GM12878 (cell line): Measurements from ENCODE around the gene USP35. TPM values are rescaled to one million over a fixed set of nuclear protein-coding genes. Genes with fewer than 3 reads are reported as not detected.

Source experiments
- ATAC-seq: fragments of 200-7000 bp; cut with Tn5 transposase; 3 replicates; pipeline ENCODE4 v1.9.1; 2020; ENCODE audit warnings: mild to moderate bottlenecking, moderate library complexity
- BruUV-seq: library from RNA; stranded (reverse); fragments of 400-500 nt; replicated peaks from 2 replicates; lab custom pipeline; 2021; lab: Mats Ljungman, UMichigan
- CTCF ChIA-PET: fragments of 300-600 bp; sonication (Branson Sonifier 250); formaldehyde crosslinking; extraction: SDS; loops from one replicate; lab custom pipeline; 2021; ENCODE audit warnings: inconsistent platforms; lab: Yijun Ruan, JAX
- POLR2A ChIA-PET: fragments of 350-600 bp; formaldehyde crosslinking; extraction: SDS; loops from one replicate; lab custom pipeline; 2021; ENCODE audit warnings: inconsistent platforms; lab: Charles Lee
- RAD21 ChIA-PET: fragments of 300-600 bp; sonication (Branson Sonifier 250); formaldehyde crosslinking; loops from one replicate; lab custom pipeline; 2023; ENCODE audit warnings: antibody characterized with exemption; ENCODE audit not compliant: unreplicated experiment; lab: Charles Lee
- SMC1A ChIA-PET: fragments of 300-600 bp; sonication (Branson Sonifier 250); formaldehyde crosslinking; loops from one replicate; lab custom pipeline; 2023; ENCODE audit not compliant: unreplicated experiment, uncharacterized antibody; lab: Charles Lee
- DNase-seq: peaks from one replicate; pipeline ENCODE4 v3.0.0-alpha.2; 2011; ENCODE audit warnings: low read depth, low spot score
- FAIRE-seq: peaks from 3 replicates; lab custom pipeline; 2011; peaks lifted over from hg19 to GRCh38; lab: Jason Lieb, UNC
- H2AFZ ChIP-seq: 2 replicates; pipeline ENCODE4 v1.6.0; 2011; ENCODE audit warnings: low read depth, low read length, control low read depth; ENCODE audit not compliant: control insufficient read depth
- H3K27ac ChIP-seq: 2 replicates; pipeline ENCODE4 v1.5.1; 2011; ENCODE audit warnings: control low read depth; ENCODE audit not compliant: control insufficient read depth, insufficient read depth
- H3K27me3 ChIP-seq, 2 experiments: replicated peaks in 1 of 2; 2 replicates each; pipeline versions ENCODE4 v1.6.0 to v1.6.1; 2011; ENCODE audit warnings: low read length in 1 of 2; ENCODE audit not compliant: control insufficient read depth in 2 of 2, insufficient read depth in 2 of 2
- H3K36me3 ChIP-seq, 2 experiments: 2 replicates each; pipeline ENCODE4 v1.5.1; 2011; ENCODE audit warnings: low read length in 1 of 2; ENCODE audit not compliant: control insufficient read depth in 2 of 2, insufficient read depth in 2 of 2
- H3K4me1 ChIP-seq: 2 replicates; pipeline ENCODE4 v1.6.1; 2011; ENCODE audit warnings: mild to moderate bottlenecking, low read length, moderate library complexity, mixed read lengths; ENCODE audit not compliant: control insufficient read depth, insufficient read depth
- H3K4me2 ChIP-seq: 2 replicates; pipeline ENCODE4 v1.6.0; 2011; ENCODE audit warnings: control low read depth; ENCODE audit not compliant: control insufficient read depth, insufficient read depth
- H3K4me3 ChIP-seq: fragments of 200-600 bp; sonication (generic); 2 replicates; pipeline ENCODE4 v1.5.1; 2016
- H3K79me2 ChIP-seq: 2 replicates; pipeline ENCODE4 v1.6.0; 2011; ENCODE audit warnings: low read length; ENCODE audit not compliant: control insufficient read depth, insufficient read depth
- H3K9ac ChIP-seq: 2 replicates; pipeline ENCODE4 v1.8.0; 2011; ENCODE audit warnings: low read length, control low read depth, mixed read lengths; ENCODE audit not compliant: control insufficient read depth, insufficient read depth
- H3K9me3 ChIP-seq: replicated peaks from 3 replicates; pipeline ENCODE4 v1.5.1; 2011; ENCODE audit warnings: mild to moderate bottlenecking, low read length; ENCODE audit not compliant: control insufficient read depth, insufficient read depth
- H4K20me1 ChIP-seq: 2 replicates; pipeline ENCODE4 v1.6.0; 2011; ENCODE audit not compliant: control insufficient read depth, insufficient read depth
- BACH1 ChIP-seq: fragments of 450-650 bp; IDR thresholded peaks from 2 replicates; pipeline ENCODE4 v1.6.1; 2017; ENCODE audit warnings: mild to moderate bottlenecking, borderline replicate concordance
- BMI1 ChIP-seq: fragments of 450-650 bp; IDR thresholded peaks from 2 replicates; pipeline ENCODE4 v1.6.1; 2016; ENCODE audit warnings: mild to moderate bottlenecking, moderate library complexity, borderline replicate concordance
- CEBPB ChIP-seq, 2 experiments: fragments of 150-350 bp in 1 of 2; IDR thresholded peaks; 2 replicates each; pipeline ENCODE4 v1.6.1; 2012 to 2014; ENCODE audit warnings: low read depth in 2 of 2, low read length in 2 of 2, borderline replicate concordance in 1 of 2, inconsistent platforms in 1 of 2
- CEBPZ ChIP-seq: fragments of 150-350 bp; IDR thresholded peaks from 2 replicates; pipeline ENCODE4 v1.6.1; 2016; ENCODE audit warnings: low read depth, low read length
- KDM1A ChIP-seq: fragments of 200-600 bp; sonication (generic); IDR thresholded peaks from 2 replicates; pipeline ENCODE4 v1.6.1; 2016; ENCODE audit warnings: borderline replicate concordance
- MTA2 ChIP-seq: fragments of 450-650 bp; IDR thresholded peaks from 2 replicates; pipeline ENCODE4 v1.6.1; 2016; ENCODE audit warnings: low read depth, mild to moderate bottlenecking, moderate library complexity
- SIX5 ChIP-seq: IDR thresholded peaks from 2 replicates; pipeline ENCODE4 v1.6.1; 2011; ENCODE audit warnings: mild to moderate bottlenecking, low read depth, low read length, moderate library complexity; ENCODE audit not compliant: severe bottlenecking
- SRF ChIP-seq, 2 experiments: IDR thresholded peaks; 2 replicates each; pipeline ENCODE4 v1.6.1; 2011; ENCODE audit warnings: low read depth in 2 of 2, low read length in 2 of 2, mild to moderate bottlenecking in 1 of 2, moderate library complexity in 1 of 2
- SUPT20H ChIP-seq: IDR thresholded peaks from 2 replicates; pipeline ENCODE4 v1.6.1; 2011; ENCODE audit warnings: low read depth, mild to moderate bottlenecking, low read length, moderate library complexity, borderline replicate concordance; ENCODE audit not compliant: control insufficient read depth
- TAF1 ChIP-seq: IDR thresholded peaks from 2 replicates; pipeline ENCODE4 v1.6.1; 2011; ENCODE audit warnings: mild to moderate bottlenecking, low read depth, low read length, borderline replicate concordance
- USF1 ChIP-seq: IDR thresholded peaks from 2 replicates; pipeline ENCODE4 v1.6.1; 2011; ENCODE audit warnings: borderline replicate concordance, low read depth, mild to moderate bottlenecking, moderate library complexity, mixed read lengths, low read length; ENCODE audit not compliant: insufficient read depth; ENCODE audit errors: extremely low read length
- WGBS: methylation state at CpG from one replicate; pipeline ENCODE4 v1.1.6; 2016; ENCODE audit warnings: low lambda C conversion rate; ENCODE audit not compliant: insufficient replicate concordance, insufficient coverage; ENCODE audit errors: missing lambda C conversion rate; 5-methylcytosine and 5-hydroxymethylcytosine counted together
- in situ Hi-C: fragments of 300-500 bp; cut with MboI; formaldehyde crosslinking; loops from 9 replicates; pipeline ENCODE4 v1.14.3; 2018; ENCODE audit warnings: mixed read lengths
- intact Hi-C: fragments of 100-400 bp; cut with micrococcal nuclease; formaldehyde crosslinking; loops from one replicate; pipeline ENCODE4 v1.14.2; 2022; ENCODE audit not compliant: unreplicated experiment
- polyA plus RNA-seq, 11 experiments: library from polyadenylated mRNA; depleted of rRNA in 4 of 11; unstranded in 6 of 11; stranded (reverse) in 5 of 11; fragments of >200 nt; fragmentation: Nextera tagmentation in 4 of 11; fragmentation: Illumina TruSeq in 1 of 11; extraction: Ambion mirVana in 4 of 11; extraction: Trizol in 1 of 11; gene quantifications; 1 replicate in 1 of 11; 2 replicates in 10 of 11; pipeline versions ENCODE4 v1.2.1 to v1.2.3, GENCODE V29; 2011 to 2016; ENCODE audit warnings: inconsistent platforms in 2 of 11, missing spikeins in 2 of 11, low read depth in 1 of 11
- total RNA-seq, 4 experiments: library from RNA; depleted of rRNA in 3 of 4; stranded (reverse); fragments of >200 nt in 3 of 4; fragmentation: Illumina TruSeq in 1 of 4; extraction: Trizol in 1 of 4; gene quantifications; 2 replicates each; pipeline versions ENCODE4 v1.2.1 to v1.2.3, GENCODE V29; 2013 to 2021

Gene USP35
- total and polyA plus RNA-seq, 10 of the 15 experiments (the other 5 are each of a cell fraction or from before 2014, with no cell fraction given) = 0.13 to 6.4 (median 3.1) TPM; not detected in 1

DNA sequence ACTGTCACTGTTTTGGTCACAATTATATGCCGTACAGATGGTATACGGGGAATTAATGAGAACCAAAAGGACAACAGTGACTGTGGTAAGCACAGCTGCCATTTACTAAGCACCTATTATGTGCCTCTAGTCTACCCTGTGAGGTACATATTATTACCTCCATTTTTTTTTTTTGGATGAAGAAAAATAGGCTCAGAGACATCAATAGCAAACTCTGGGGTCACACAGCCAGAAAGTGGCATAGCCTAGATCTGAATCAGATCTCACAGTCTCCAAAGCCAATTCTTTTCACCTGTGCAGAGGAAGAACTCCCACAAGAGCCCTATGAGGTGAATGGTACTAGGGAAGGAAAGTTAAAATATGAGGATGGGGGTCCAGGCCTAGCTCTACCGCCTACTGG, 68.9 kb downstream of the USP35 start:
- H3K4me2 ChIP-seq = no peak overlapping the region
- H4K20me1 ChIP-seq = no peaks in the 10 kb centered on the region
- TF ChIP-seq USF1 = no peak
- RAD21 ChIA-PET = no interaction called here
- no peak overlapping the region for H2AFZ ChIP-seq
- intact Hi-C loops = no loop called here
- H3K9me3 ChIP-seq = no peaks in the 10 kb centered on the region
- no peak for DNase-seq
- no peak overlapping the region for H3K27ac ChIP-seq
- H3K4me3 ChIP-seq = no peak overlapping the region
- FAIRE-seq = no peak
- in situ Hi-C loops = no loop called here
- no peak overlapping the region for H3K9ac ChIP-seq
- no TSS peak for BruUV-seq
- H3K4me1 ChIP-seq = no peaks in the 10 kb centered on the region
- ATAC-seq = no peak
- 96% methylated on average over 3 of the region's 3 CpGs for WGBS
- no peaks in the 10 kb centered on the region for H3K79me2 ChIP-seq
- SMC1A ChIA-PET = interaction anchor here (0.6 kb wide), 1 partner anchor 186 kb away, joined by 3 read pairs; no protein-coding TSS in a partner anchor
- no peaks in the 10 kb centered on the region for H3K27me3 ChIP-seq
- CTCF ChIA-PET = interaction anchor here (0.8 to 1.4 kb wide), 2 partner anchors 8 to 63 kb away, joined by 3 to 4 read pairs; no protein-coding TSS in a partner anchor
- POLR2A ChIA-PET = no interaction called here
- H3K36me3 ChIP-seq = no peaks in the 10 kb centered on the region

DNA sequence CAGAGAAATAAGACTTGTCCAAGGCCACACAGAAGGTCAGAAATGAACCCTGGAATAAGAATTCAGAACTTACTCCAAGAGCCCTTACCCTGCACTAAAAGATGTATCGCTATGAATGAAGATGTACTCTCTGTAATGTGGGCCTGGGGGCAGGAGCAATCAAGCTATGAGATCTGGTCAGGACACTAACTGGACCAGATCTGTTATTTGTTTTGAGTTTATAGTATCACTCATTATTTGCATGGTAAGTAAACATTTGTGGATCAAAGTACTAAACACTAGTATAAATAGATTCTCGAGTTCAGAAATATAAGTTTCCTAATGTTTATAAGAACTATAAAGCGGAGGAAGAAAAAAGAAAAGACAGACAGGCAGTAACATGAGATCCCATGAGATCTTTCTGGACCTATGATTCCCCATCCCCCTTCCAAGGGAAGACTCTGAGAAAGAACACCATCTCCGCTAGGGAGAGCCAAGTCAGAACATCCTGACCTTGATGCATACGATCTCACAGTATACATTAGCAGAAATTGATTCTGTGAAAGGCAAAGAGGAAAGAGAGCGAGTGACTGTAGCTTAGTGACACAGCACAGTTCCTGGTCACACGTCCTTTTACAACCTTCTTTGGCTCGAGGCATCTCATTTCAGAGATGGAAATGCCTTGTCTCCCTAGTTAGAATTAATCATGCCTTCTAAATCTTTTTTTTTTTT, 71.2 kb downstream of the USP35 start:
- intact Hi-C loops (no loop called here), in situ Hi-C loops (no loop called here)
- FAIRE-seq (peak; percentile 52), DNase-seq (no peak), ATAC-seq (no peak)
- H4K20me1 ChIP-seq = no peaks in the 10 kb centered on the region
- TF ChIP-seq CEBPB (IDR thresholded peaks at IDR 0.05; ENCODE audit: borderline replicate concordance in 1 of 2, low read depth in 2 of 2, low read length in 2 of 2) (no peak), SIX5 (no peak), BMI1 (no peak), CEBPZ (no peak), TAF1 (no peak), KDM1A (no peak), BACH1 (no peak), SRF (IDR thresholded peaks at IDR 0.05; ENCODE audit: low read depth in 2 of 2, low read length in 2 of 2) (no peak), SUPT20H (no peak), MTA2 (no peak)
- 72% methylated on average over 8 of the region's 8 CpGs for WGBS
- H3K36me3 ChIP-seq = no peaks in the 10 kb centered on the region
- H3K27ac ChIP-seq = no peak overlapping the region
- H3K4me1 ChIP-seq = no peaks in the 10 kb centered on the region
- no peak overlapping the region for H3K4me2 ChIP-seq
- ChIA-PET CTCF (no interaction called here), SMC1A (interaction anchor here (0.6 kb wide), 2 partner anchors 130 to 203 kb away, joined by 5 to 7 read pairs; no protein-coding TSS in a partner anchor), RAD21 (no interaction called here), POLR2A (interaction anchor here (0.5 kb wide), 1 partner anchor 31 kb away, joined by 5 read pairs; no protein-coding TSS in a partner anchor)
- no peak overlapping the region for H3K4me3 ChIP-seq
- H3K9ac ChIP-seq = no peak overlapping the region
- no peaks in the 10 kb centered on the region for H3K27me3 ChIP-seq
- BruUV-seq = no TSS peak
- no peaks in the 10 kb centered on the region for H3K79me2 ChIP-seq
- H3K9me3 ChIP-seq = no peaks in the 10 kb centered on the region
- no peak overlapping the region for H2AFZ ChIP-seq
